ENCODE results near the gene TMEM169.
A peak's percentile ranks its signal among the peaks of the same experiment; 100 is the strongest.
"Not testable (repeated sequence)": the region's sequence is repeated elsewhere in the genome, so short reads cannot be mapped to it uniquely, and the experiment has no call there.

TMEM169 gene

GRCh38 chr2:216131175-216131926 is 49.6 kb downstream of the TMEM169 start:
- no peak for DNase-seq (ENCODE audit: low read depth)
- no peak overlapping the region for H3K4me3 ChIP-seq (ENCODE audit: control insufficient read depth, low read depth, low read length)
- no peak for TF ChIP-seq CTCF (IDR thresholded peaks at IDR 0.05; ENCODE audit: control insufficient read depth, insufficient read depth, low read depth, low read length, missing control alignments)

GRCh38 chr2:216132585-216132984 is 50.9 kb downstream of the TMEM169 start:
- no peak overlapping the region for H3K4me3 ChIP-seq (ENCODE audit: control insufficient read depth, low read depth, low read length)
- TF ChIP-seq CTCF (IDR thresholded peaks at IDR 0.05; ENCODE audit: control insufficient read depth, insufficient read depth, low read depth, low read length, missing control alignments), result no peak

GRCh38 chr2:216133397-216133796 is 51.7 kb downstream of the TMEM169 start:
- DNase-seq (ENCODE audit: low read depth), result no peak
- no peak for TF ChIP-seq CTCF (IDR thresholded peaks at IDR 0.05; ENCODE audit: control insufficient read depth, insufficient read depth, low read depth, low read length, missing control alignments)
- H3K4me3 ChIP-seq (ENCODE audit: control insufficient read depth, low read depth, low read length), result no peak overlapping the region

More at GRCh38 chr2:216132585-216132984, 50.9 kb downstream of the TMEM169 start:
- no peak for DNase-seq (ENCODE audit: low read depth)

- H3K4me3 ChIP-seq (ENCODE audit: control insufficient read depth, low read depth, low read length), result no peak overlapping the region
- DNase-seq (ENCODE audit: low read depth), result no peak
- TF ChIP-seq CTCF (IDR thresholded peaks at IDR 0.05; ENCODE audit: control insufficient read depth, insufficient read depth, low read depth, low read length, missing control alignments), result no peak
Measured at GRCh38 chr2:216134958-216135541, 53.3 kb downstream of the TMEM169 start.

- DNase-seq (ENCODE audit: low read depth), result no peak
- no peak overlapping the region for H3K4me3 ChIP-seq (ENCODE audit: control insufficient read depth, low read depth, low read length)
- TF ChIP-seq CTCF (IDR thresholded peaks at IDR 0.05; ENCODE audit: control insufficient read depth, insufficient read depth, low read depth, low read length, missing control alignments), result peak; percentile 32
Measured at GRCh38 chr2:216139884-216140283, 58.2 kb downstream of the TMEM169 start.

GRCh38 chr2:216141516-216141915 is 59.8 kb downstream of the TMEM169 start:
- not testable (repeated sequence) for H3K4me3 ChIP-seq (ENCODE audit: control insufficient read depth, low read depth, low read length); DNase-seq (ENCODE audit: low read depth)

GRCh38 chr2:216142540-216142939 is 60.8 kb downstream of the TMEM169 start:
- DNase-seq (ENCODE audit: low read depth), result peak; percentile 67
- no peak for TF ChIP-seq CTCF (IDR thresholded peaks at IDR 0.05; ENCODE audit: control insufficient read depth, insufficient read depth, low read depth, low read length, missing control alignments)
- no peak overlapping the region for H3K4me3 ChIP-seq (ENCODE audit: control insufficient read depth, low read depth, low read length)

Measured in AG09309 (cell line).